G401 (cell line): ENCODE measurements around the gene NUDT5. TPM values are rescaled to one million over a fixed set of nuclear protein-coding genes. Genes with fewer than 3 reads are reported as not detected.
"Not testable (repeated sequence)": the region's sequence is repeated elsewhere in the genome, so short reads cannot be mapped to it uniquely, and the experiment has no call there.

ENCODE experiments used
- DNase-seq: peaks from one replicate; pipeline ENCODE4 v3.0.0-alpha.2; 2015; ENCODE audit warnings: low spot score
- in situ Hi-C: cut with HindIII; loops from 2 replicates; pipeline ENCODE4 v1.10.0; 2016; ENCODE audit warnings: low sequenced_read_pairs, mixed read lengths
- total RNA-seq: library from RNA; depleted of rRNA; stranded (reverse); fragments of >200 nt; shearing (Covaris generic); gene quantifications from 2 replicates; pipeline ENCODE4 v1.2.3, GENCODE V29; 2014; rRNA removed

Gene NUDT5
- 151 and 255 TPM in 2 replicates for total RNA-seq

DNA sequence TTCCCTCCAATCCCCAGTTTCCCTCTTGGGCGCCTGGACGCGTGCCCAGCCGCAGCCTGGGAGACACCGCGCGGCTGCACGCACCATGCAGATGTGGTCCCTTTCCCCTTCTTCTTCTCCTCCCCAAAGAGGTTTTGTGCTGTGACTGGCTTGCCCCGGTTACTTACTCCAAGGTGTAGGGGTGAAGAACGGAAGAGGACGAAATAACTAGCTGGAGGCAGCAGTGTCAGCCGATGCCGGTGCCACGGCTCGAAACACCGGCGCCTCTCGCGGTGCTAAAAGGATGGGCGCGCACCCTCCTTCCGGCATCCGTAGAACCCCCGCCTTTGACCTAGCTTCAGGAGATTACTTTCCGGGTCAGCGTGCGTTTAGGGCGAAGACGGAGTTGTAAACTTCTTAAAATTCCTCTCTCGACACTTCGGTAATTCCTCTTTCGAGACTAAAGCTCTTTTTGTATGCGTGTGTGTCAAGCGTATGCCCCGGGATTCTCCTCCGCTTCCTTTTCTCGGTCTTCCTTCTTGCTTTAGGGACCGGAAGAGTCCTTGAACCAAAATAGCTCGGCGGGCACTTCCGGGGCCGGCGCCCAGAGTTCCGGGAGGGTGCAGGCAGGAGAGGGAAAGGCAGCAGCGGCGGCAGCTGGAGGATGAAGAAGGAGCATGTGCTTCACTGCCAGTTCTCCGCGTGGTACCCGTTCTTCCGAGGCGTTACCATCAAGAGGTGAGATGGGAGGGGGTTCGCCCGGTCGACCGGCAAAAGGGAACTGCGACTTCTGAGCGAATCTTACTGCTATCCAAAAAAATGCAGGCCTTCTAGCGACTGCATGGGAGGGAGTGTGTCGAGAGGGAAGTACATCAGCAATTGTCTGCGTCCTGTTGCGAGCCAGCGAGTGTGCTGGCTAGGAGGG, at the start of gene NUDT5, which contains the start of gene CDC123:
Gene NUDT5 (minus strand): TSS at position 289 of the 904 bp plus-strand sequence. CDS start 9,600 bp downstream, outside the sequence.
Gene CDC123 (plus strand): TSS at position 586 of the 904 bp plus-strand sequence. CDS start 58 bp downstream, at position 644.
- DNase-seq, result peak; percentile 91
- in situ Hi-C loops, result no loop called here

DNA sequence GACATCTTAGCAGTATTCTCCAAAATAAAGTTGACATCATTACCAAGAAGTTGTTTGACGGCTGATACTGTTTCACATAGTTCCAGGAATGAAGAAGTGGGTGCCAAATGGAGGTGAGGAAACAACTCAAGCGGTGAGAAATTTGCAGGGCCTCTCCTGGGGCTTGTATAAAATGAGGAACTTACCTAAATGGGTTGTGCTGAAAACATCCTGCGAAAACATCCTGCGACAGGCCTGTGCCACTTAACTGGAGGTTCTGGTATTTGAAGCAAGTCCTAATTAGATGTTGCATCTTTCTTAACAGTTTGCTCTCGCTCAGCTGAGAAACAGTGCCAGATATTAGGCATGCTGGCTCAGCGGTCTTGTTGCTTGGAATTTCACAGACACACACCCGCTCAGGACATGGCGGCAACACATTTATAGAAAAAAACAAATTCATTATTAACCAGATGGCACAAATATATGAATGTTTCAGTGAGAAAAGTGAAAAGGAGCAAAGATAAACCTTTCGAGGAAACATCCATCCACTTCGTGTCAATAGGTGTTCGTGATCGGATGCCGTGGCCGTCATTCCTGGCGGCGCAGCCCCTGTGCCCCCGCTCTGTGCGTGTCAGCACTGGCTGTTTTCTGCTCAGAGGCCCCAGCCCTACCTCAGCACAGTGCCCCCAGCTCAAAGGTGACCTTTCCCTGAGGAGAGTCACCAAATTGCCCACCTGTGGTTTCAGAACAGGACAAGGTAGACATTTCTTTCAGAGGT, 48.4 kb upstream of the NUDT5 start:
- in situ Hi-C loops, result no loop called here

DNA sequence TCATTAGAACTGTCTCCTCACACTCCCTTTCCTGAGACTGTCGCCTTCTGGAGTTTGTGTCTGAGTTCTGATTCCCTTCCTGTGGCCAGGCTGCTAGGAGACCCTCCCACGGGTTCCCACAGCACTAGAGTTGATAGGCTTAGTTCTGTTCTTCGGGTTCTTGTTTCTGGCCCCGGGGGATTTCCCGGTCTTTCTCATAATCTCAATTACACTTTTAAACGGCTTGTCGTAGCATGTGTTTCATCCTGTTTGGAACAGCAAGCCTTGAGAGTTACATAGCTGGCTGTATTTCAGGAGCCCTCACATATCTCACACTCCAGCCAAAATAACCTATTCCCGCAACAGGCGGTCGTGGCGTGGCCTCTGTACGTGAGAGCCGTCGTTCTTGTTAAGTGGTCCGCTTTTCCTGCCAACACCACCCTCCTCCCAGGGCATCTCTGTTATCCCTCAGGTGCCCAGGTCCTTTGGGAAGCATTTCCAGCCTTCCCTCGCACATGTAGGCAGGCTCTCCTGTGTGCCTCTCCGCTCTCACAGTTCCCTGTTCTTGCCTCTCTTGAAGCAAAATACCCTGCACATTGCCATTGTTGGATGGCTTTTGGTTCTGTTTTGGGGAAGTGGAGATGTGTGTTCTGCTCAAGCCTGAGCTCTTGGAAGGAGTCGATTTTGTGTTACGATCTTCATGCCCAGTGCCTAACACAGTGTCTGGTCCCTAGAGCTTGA, 46.3 kb upstream of the NUDT5 start:
- DNase-seq, result no peak
- in situ Hi-C loops, result no loop called here

More for the DNA sequence above, 48.4 kb upstream of the NUDT5 start:
- no peak for DNase-seq

DNA sequence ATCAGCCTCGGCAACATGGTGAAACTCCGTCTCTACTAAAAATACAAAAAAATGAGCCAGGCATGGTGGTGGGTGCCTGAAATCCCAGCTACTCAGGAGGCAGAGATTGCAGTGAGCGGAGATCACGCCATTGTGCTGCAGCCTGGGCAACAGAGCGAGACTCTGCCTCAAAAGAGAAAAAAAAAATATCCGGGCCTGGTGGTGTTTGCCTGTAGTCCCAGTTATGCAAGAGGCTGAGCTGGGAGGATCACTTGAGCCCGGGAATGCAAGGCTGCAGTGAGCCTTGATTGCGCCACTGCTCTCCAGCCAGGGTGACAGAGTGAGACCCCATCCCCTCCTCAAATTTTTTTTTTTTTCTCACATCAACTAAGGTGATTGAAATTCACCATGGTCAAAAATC, 43.1 kb upstream of the NUDT5 start:
- in situ Hi-C loops, result no loop called here
- no peak for DNase-seq

DNA sequence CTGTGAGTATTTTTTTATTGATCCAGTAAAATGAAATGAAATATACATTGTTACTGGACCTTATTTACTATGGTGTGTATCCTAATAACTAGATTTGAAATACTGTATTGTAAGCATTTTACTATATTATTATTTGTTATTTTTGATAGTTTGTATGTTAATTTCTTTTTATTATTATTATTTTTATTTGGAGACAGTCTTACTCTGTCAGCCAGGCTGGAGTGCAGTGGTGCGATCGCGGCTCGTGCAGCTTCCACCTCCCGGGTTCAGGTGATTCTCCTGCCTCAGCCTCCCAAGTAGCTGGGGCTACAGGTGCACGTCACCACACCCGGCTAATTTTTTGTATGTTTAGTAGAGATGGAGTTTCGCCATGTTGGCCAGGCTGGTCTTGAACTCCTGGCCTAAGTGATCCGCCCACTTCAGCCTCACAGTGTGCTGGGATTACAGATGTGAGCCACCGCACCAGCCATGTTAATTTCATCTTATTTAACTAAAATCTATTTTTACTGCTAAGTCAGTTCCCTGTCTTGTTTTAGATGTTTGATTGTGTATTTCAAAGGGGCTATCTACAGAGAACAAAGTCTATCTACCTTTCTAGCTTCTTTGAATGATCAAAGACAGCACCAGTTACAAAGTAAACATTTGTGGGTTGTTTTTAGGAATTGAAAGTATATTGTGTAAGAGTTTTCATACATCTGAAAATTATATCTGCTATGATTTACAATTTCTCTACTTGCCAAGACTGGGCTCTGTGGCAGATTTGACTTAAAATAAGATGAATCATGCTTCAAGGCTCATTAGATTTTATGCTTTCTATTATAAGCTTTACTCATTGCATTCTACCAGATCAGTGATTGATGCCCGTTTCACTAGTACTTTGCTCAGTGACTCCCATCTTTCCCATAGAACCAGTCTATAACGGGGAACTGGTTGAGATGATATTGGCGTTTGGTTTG, 41.9 kb upstream of the NUDT5 start:
- in situ Hi-C loops, result no loop called here
- no peak for DNase-seq

DNA sequence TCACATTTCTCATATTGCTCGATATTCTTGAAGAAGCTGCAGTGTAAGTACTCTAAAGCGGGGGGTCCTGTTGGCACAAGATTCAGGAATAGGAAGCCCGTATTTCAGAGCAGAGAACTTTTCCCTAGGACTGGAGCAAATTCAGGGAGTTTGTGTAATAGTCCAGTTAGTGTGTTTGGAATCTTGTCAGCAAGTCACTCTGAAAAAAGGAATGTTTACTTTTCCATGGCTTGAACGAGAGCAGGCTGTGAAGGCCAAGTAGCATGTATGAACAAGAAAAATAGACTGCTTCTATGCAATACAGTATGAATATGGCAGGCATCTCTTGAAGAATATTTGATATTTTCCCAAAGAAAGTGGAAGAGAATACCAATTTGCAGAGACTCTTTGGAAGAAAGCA, 40.1 kb upstream of the NUDT5 start:
- in situ Hi-C loops, result no loop called here
- DNase-seq, result no peak

DNA sequence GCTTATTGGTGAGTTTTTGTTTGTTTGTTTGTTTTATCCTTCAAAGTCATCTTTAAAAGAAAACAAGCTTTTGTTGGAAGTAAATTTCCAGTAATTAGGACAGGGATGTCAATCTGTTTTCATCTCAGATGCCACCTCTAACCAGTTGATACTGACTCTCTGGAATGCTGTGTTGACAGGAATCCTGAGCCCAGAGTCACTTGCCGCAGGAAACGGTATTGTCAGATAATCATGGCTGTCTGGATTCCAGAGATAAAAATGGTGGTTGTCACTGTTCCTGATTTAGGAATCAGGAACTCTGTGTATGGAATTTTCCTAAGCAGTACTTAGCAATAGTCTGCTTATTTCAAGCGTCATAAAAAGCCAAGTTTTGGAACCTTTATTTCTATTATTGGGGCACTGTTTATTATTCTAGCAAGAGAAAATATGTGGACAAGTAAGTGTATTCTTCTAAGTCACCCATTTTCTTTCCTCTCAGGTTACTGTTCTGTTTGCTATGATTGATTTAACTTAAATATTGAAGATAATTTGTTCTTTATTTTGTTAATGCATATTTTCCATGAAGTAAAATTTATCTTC, 39.5 kb upstream of the NUDT5 start:
- in situ Hi-C loops, result no loop called here
- no peak for DNase-seq

DNA sequence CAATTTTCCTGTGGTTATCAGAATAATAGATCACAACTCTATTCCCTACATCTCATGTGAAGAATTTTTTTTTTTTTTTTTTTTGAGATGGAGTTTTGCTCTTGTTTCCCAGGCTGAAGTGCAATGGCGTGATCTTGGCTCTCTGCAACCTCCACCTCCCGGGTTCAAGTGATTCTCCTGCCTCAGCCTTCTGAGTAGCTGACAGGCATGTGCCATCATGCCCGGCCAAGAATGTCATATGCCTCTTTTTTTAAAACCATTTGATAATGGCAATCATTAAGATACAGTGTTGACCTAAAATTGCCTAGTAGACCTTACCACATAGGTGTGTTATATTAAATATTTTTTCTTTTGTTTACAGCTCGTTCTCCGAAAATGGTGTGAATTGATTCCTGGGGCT, 39.0 kb upstream of the NUDT5 start:
- in situ Hi-C loops, DNase-seq: not testable (repeated sequence)

DNA sequence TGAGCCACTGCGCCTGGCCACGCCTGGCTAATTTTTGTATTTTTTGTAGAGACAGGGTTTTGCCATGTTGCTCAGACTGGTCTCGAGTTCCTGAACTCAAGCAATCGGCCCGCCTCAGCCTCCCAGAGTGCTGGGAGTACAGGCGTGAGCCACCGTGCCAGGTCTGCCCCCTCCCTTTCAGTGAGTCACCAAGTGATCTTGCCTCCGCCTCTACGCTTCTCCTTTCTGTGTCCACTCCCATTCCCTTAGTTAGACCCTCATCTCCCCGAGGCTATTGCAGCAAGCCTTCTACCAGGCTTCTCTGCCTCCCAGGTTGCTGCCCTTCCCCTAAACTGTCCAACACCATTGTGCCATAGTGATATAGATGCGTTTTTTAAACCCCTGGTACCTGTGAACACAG, 33.2 kb upstream of the NUDT5 start:
- DNase-seq, result no peak
- in situ Hi-C loops, result no loop called here

DNA sequence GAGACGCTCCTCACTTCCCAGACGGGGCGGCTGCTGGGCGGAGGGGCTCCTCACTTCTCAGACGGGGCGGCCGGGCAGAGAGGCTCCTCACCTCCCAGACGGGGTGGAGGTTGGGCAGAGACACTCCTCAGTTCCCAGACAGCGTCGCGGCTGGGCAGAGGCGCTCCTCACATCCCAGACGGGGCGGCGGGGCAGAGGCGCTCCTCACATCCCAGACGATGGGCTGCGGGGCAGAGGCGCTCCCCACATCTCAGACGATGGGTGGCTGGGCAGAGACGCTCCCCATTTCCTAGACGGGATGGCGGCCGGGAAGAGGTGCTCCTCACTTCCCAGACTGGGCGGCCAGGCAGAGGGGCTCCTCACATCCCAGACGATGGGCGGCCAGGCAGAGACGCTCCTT, 30.7 kb upstream of the NUDT5 start:
- in situ Hi-C loops, DNase-seq: not testable (repeated sequence)

DNA sequence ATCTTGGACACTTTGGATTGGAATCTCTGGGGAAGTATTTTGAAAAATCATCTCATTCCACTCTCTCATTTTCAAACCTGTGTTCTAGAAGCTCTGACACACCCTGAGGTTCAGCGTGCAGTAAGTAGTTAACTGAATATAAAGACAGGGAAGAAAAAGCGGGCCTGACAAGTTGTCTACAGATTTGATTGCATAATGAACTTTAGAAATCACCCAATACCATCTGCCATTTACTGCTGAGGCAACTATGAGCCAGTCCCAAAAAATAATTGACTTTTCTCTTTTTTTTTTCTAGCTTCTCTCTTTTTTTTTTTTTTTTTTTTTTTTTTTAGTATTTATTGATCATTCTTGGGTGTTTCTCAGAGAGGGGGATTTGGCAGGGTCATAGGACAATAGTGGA, 29.8 kb upstream of the NUDT5 start:
- DNase-seq, result no peak
- in situ Hi-C loops, result no loop called here

DNA sequence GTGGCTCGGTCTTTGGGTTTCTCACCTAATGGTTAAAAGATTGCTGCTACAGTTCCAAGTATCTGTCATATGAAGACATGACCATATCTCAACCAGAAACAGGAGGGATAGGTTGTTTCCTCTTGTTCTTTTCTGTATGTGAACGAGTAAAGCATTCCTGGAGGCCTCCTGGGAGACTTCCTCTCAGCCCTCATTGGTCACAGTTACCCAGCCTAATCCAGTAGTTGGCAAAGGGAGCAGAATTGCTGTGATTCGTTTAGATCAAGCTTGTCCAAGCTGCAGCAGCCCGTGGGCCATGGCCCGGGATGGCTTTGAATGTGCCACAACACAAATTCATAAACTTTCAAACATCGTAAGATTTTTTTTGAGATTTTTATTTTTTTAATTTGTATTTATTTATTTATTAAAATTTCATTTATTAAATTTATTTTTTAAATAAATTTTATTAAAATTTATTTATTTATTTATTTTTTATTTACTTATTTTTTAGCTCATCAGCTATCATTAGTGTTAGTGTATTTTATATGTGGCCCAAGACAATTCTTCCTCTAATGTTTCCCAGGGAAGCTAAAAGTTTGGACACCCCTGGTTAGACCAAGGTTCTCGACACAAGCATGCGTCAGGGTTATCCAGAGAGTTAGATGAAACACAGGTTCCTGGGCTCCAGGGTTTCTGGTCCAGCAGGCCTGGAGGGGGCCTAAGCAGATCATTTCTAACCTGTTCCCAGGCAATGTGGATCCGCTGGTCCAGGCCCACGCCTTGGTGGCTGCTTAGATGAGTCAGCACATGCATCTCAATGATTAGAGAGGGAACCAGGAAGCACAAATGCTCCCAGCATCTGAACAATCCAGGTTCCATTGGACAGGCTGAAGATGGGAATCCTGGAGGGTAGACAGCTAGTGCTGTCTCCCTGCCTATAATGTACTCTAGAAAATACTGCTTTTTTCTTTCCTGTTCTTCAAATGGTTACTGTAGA, 25.9 kb upstream of the NUDT5 start:
- DNase-seq, result no peak
- in situ Hi-C loops, result no loop called here

DNA sequence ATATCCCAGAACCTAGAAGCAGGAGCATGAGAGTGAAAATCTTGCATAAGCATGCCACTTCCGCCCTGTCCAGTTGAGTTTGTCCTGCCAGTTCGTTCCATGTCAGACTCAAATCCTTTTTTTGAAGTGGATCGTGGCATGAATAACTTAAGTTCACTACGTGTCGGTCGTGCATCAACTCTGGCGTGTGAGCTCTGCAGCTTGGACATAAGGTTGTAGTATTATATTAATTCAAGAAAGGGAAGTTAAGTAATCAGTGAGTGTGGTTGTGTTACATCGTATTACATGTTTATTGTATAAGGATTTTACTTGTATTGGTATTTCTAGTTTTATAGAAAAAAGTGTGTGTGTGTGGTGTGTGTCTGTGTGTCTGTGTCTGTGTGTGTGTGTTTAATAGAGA, 23.3 kb upstream of the NUDT5 start:
- in situ Hi-C loops, result no loop called here
- DNase-seq, result no peak

DNA sequence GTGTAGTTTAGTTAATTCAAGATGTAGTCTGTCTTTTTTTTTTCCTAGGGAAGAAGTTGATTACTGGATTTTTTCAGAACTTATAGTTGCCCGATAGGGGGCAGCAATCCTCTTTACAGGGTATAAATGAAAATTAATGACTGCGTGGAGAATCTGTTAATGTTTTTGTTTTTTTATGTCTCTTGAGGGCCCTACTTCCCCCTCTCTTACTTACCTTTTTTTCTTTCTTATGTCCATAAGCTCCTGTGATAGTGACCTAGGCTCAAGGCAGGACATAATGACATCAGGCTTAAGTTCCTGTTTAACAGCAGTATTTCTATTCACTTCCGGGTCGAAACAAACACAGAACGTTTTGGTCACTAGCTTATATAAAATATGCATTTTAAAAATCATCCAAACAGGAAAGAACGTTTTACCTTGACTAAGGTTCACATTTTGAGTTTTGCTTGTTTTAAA, 19.1 kb upstream of the NUDT5 start:
- in situ Hi-C loops, result no loop called here
- peak; percentile 65 for DNase-seq

DNA sequence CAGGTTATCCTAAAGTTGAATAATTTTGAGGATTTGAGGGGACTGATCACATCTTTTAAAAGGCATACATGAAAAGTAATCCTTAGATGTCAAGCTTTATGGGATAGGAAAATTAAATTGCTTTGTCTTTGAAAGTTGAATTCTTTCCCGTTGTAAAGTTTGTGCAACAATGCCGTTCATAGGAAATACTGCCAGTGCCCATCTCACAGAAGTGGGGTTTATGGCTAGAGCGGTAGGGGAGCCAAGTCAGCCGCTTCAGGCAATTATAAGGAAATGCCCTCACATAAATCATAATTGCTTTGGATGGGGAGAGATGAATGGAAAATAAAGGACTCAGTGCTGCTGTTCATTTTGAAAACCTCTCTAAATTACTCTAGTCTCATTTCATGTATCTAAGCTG, 18.4 kb upstream of the NUDT5 start:
- no peak for DNase-seq
- in situ Hi-C loops, result no loop called here

DNA sequence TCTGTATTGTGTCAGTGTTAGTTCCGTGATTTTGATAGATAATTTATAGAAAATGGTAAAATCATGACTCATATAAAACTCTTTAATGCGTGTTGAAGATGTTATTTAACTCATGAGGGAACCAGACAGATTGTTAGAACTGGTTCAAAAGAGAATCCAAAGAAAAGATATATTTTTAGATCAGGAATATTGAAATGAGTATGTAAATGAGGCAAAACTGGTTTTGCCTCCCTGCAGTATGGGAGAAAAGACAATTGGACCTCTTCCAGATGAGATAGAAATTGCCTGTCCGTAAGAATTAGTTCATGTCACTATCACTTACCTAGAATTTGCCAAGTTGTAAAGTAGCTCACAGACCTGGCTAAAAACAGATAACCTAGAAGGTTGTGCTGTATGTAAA, 17.9 kb upstream of the NUDT5 start:
- in situ Hi-C loops, result no loop called here

DNA sequence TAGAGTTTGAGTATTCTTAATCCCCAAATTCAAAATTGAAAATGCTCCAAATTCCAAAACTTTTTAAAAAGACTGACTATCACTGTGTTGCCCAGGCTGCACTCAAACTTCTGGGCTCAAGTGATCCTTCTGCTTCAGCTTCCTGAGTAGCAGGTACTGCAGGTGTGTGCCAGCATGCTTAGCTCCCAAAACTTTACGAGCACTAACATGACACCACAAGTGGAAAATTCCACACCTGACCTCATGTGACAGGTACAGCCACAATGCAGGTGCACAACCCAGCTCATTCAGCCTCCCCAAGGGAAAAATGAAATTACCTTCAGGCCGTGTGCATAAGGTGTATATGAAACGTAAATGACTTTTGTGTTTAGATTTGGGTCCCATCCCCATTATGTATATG, 16.8 kb upstream of the NUDT5 start:
- in situ Hi-C loops, result no loop called here
- no peak for DNase-seq

More for the DNA sequence above, 17.9 kb upstream of the NUDT5 start:
- DNase-seq, result no peak
